Esophagus squamous epithelium (tissue), 5 donors: ENCODE results near the gene DEPP1. TPM values are rescaled to one million over a fixed set of nuclear protein-coding genes. Genes with fewer than 3 reads are reported as not detected.

Experiments
- DNase-seq: peaks from one replicate; lab custom pipeline; 2025; lab: John Stamatoyannopoulos, UW
- H3K27ac ChIP-seq, 4 donors: fragments of 200-600 bp; sonication (generic); one replicate each; pipeline ENCODE4 v1.5.1; 2016 to 2019; ENCODE audit warnings: mild to moderate bottlenecking in 1 of 4
- H3K27me3 ChIP-seq, 4 donors: fragments of 200-600 bp; sonication (generic); 1 replicate in 3 of 4; 2 replicates in 1 of 4; pipeline versions ENCODE4 v1.5.1 to v1.6.0; 2017 to 2021; ENCODE audit warnings: antibody characterized with exemption in 1 of 4
- H3K36me3 ChIP-seq, 3 donors: fragments of 200-600 bp; sonication (generic); one replicate each; pipeline ENCODE4 v1.5.1; 2016 to 2019
- H3K4me1 ChIP-seq, 3 donors: fragments of 200-600 bp; sonication (generic); one replicate each; pipeline ENCODE4 v1.5.1; 2017 to 2019
- H3K4me3 ChIP-seq, 4 donors: fragments of 200-600 bp; sonication (generic); 1 replicate in 3 of 4; 2 replicates in 1 of 4; pipeline ENCODE4 v1.5.1; 2016 to 2019; ENCODE audit warnings: mild to moderate bottlenecking in 2 of 4, moderate library complexity in 1 of 4
- H3K9me3 ChIP-seq, 3 donors: fragments of 200-600 bp; sonication (generic); one replicate each; pipeline ENCODE4 v1.5.1; 2016 to 2019
- POLR2A ChIP-seq, 4 donors: fragments of 450-650 bp; IDR thresholded peaks; one replicate each; pipeline ENCODE4 v1.6.1; 2017; ENCODE audit warnings: antibody characterized with exemption in 4 of 4, mild to moderate bottlenecking in 4 of 4, moderate library complexity in 3 of 4
- WGBS, 2 donors: methylation state at CpG; one replicate each; pipeline ENCODE4 v1.1.5; 2018; 5-methylcytosine and 5-hydroxymethylcytosine counted together
- intact Hi-C: fragments of 100-400 bp; cut with DNase I; formaldehyde crosslinking; loops from one replicate; pipeline ENCODE4 v1.15.0; 2022
- total RNA-seq, 4 donors: library from RNA; depleted of rRNA; stranded (reverse); fragments of >200 nt; gene quantifications; one replicate each; pipeline ENCODE4 v1.1.0, GENCODE V29; 2016
- TF ChIP-seq, protein P1 (sequence below), 6 experiments: fragments of 450-650 bp in 4 of 6; fragments of 200-600 bp in 2 of 6; sonication (generic) in 2 of 6; IDR thresholded peaks; one replicate each; pipeline ENCODE4 v1.5.1; 2016 to 2019; ENCODE audit warnings: antibody characterized with exemption in 6 of 6, mild to moderate bottlenecking in 4 of 6, moderate library complexity in 4 of 6
- donor health status: DM: yes; HTN: yes; CAD: no.

Gene DEPP1
- total RNA-seq, 4 donors from 2014 or later, result 2.5 to 116 (median 27.5) TPM

DNA sequence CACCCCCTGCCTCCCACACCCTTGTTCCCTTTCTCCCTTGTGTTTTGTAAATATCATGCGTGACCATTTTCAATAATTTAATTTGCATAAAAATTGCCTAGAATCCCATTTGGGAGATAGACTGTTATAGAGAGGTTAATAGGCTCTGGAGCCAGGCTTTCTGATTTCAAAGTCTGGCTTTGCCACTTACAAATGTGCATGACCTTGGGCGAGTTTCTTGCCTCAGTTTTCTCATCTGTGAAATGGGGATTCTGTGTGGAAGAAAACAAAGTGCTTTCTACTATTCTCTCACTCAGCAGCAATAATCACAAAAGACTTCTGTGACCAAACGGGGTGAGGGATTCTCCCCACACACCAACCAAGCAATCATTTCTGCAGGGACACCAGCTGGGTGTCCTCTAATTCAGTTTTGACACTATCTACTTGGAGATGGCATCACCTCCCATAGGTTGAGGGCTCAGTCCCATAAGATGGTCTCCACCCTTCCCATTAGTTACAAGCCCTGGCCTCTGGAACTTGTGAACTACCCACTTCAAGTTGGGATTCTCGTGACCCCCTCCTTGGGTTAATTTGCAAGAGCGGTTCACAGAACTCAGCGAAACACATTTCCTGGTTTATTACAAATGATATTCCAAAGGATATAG is 18.6 kb upstream of the DEPP1 start:
- Histone ChIP-seq H3K4me3 (peak overlapping the region in 1 of 4 donors; percentile 42), H3K27ac (peak overlapping the region; percentile 25 to 98 (median 88)), H3K4me1 (peaks cover 27 to 96% (median 80%) of the 10 kb centered on the region in 3 donors), H3K36me3 (no peaks in the 10 kb centered on the region), H3K9me3 (no peaks in the 10 kb centered on the region), H3K27me3 (peaks cover 0 to 4% (median 0%) of the 10 kb centered on the region in 4 donors)
- WGBS, 2 donors, result 80 to 84% methylated on average over 5 to 6 of the region's 6 CpGs
- no peak for DNase-seq
- no peak for TF ChIP-seq POLR2A (IDR thresholded peaks at IDR 0.05)
- TF ChIP-seq, protein P1, sequence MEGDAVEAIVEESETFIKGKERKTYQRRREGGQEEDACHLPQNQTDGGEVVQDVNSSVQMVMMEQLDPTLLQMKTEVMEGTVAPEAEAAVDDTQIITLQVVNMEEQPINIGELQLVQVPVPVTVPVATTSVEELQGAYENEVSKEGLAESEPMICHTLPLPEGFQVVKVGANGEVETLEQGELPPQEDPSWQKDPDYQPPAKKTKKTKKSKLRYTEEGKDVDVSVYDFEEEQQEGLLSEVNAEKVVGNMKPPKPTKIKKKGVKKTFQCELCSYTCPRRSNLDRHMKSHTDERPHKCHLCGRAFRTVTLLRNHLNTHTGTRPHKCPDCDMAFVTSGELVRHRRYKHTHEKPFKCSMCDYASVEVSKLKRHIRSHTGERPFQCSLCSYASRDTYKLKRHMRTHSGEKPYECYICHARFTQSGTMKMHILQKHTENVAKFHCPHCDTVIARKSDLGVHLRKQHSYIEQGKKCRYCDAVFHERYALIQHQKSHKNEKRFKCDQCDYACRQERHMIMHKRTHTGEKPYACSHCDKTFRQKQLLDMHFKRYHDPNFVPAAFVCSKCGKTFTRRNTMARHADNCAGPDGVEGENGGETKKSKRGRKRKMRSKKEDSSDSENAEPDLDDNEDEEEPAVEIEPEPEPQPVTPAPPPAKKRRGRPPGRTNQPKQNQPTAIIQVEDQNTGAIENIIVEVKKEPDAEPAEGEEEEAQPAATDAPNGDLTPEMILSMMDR (IDR thresholded peaks at IDR 0.05), result no peak
- intact Hi-C loops, result no loop called here

DNA sequence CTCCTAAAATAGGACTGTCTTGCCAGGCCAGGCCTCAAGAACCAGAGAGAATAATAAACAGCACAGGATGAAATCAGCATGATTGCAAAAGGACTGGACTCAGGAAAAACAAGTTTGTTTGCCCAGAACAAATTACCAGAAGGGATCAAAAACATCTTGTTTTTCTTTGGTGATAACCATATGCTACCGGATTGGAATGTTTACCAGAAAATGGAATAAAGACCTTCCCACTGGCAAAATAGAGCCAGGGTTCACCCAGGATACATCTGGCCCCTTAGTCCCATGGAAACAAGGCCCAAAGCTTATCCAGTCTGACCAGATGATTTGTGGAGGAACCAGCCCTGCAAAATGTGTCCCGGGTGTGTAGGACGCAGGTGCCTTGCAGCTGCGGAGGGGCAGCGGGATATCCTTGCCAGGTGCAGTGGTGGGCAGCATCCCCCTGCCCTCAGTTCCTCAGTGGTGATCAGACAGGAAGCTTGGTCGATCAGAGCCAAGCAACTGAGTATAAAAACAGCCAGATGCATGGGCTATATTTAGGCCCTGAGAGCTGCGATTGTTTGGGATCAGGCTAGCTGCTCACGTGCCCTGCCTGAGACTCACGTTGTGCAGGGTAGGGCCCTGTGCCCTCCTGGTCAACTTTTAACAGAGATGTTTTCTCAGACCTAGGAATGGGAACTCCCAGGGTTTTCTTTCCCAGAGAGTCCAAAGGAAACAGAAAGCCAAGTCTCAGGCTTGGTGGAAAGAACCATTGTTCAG is 17.5 kb upstream of the DEPP1 start:
- intact Hi-C loops, result no loop called here
- H3K27me3 ChIP-seq, result peaks cover 0 to 4% (median 0%) of the 10 kb centered on the region in 4 donors
- H3K36me3 ChIP-seq, result no peaks in the 10 kb centered on the region
- no peaks in the 10 kb centered on the region for H3K9me3 ChIP-seq
- H3K4me3 ChIP-seq, result peak overlapping the region in 1 of 4 donors; percentile 42
- WGBS, 2 donors, result 36 to 61% methylated on average over 7 of the region's 9 CpGs
- TF ChIP-seq, protein P1 (IDR thresholded peaks at IDR 0.05), result no peak
- TF ChIP-seq POLR2A (IDR thresholded peaks at IDR 0.05), result no peak
- peaks cover 17 to 96% (median 85%) of the 10 kb centered on the region in 3 donors for H3K4me1 ChIP-seq
- peak overlapping the region; percentile 69 to 98 (median 88) for H3K27ac ChIP-seq
- DNase-seq, result no peak

DNA sequence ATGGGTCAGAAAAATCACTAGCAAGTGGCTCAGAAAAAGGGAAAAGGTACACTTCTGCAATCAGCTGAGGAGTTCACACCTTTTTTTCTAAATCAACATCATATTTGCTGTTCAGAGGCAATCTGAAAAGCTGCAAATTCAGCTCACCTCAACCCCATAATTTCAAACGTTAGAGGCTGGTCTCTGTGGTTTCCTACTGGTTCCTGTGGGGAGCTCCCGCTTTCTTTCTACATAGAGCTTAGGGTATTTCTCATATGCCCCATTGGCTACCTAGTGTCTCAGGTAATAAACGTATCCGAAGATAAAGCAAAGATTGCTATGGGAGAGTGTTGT is 16.9 kb upstream of the DEPP1 start:
- peaks cover 17 to 99% (median 90%) of the 10 kb centered on the region in 3 donors for H3K4me1 ChIP-seq
- H3K27ac ChIP-seq, result peak overlapping the region; percentile 69 to 98 (median 88)
- H3K4me3 ChIP-seq, result no peak overlapping the region
- H3K27me3 ChIP-seq, result peaks cover 0 to 4% (median 0%) of the 10 kb centered on the region in 4 donors
- DNase-seq, result no peak
- TF ChIP-seq, protein P1 (IDR thresholded peaks at IDR 0.05), result no peak
- TF ChIP-seq POLR2A (IDR thresholded peaks at IDR 0.05), result no peak
- no peaks in the 10 kb centered on the region for H3K9me3 ChIP-seq
- 38 to 59% methylated on average over 4 of the region's 4 CpGs for WGBS, 2 donors
- no peaks in the 10 kb centered on the region for H3K36me3 ChIP-seq
- intact Hi-C loops, result no loop called here

DNA sequence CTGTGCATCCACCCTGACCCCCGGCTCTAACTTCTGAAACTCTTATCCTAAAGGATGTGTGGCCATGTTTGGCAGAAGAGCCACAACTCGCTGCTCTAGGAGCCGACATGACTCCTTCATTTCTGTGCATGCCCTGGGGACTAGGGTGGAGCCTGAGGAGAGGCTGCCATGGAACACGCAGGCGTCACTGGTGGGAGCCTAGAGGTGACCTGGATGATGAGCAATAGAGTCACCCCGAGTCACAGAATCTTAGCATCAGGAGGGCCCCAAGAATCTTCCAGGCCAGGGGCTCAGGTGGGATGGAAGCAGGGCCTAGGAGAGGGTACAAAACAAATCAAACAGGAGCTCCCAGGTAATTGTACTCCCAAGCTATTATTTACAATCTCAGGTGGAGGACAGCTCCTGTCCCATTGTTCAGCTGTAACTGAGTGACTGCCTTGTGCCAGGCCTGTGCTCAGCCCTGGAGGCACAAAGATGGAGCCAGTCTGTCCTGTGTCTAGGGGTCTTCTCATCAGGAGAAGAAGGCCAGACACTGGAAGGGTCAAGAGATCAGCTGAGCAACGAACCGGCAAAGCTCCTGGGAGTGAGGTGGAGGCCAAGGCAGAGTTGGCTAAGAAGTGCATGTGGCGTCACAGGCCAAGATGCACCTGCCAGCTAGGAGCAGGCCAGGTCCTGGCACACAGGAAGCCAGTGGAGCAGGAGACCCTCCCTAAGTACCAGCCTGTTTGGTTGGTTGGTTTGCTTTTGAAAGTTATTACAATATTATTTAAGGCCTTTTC is 16.3 kb upstream of the DEPP1 start:
- Histone ChIP-seq H3K4me1 (peaks cover 11 to 99% (median 92%) of the 10 kb centered on the region in 3 donors), H3K27ac (peak overlapping the region; percentile 69 to 98 (median 88)), H3K27me3 (peaks cover 0 to 4% (median 0%) of the 10 kb centered on the region in 4 donors), H3K4me3 (no peak overlapping the region), H3K9me3 (no peaks in the 10 kb centered on the region), H3K36me3 (no peaks in the 10 kb centered on the region)
- WGBS, 2 donors, result 40 to 49% methylated on average over 2 to 3 of the region's 9 CpGs
- TF ChIP-seq, protein P1 (IDR thresholded peaks at IDR 0.05), result no peak
- no peak for TF ChIP-seq POLR2A (IDR thresholded peaks at IDR 0.05)
- no peak for DNase-seq
- intact Hi-C loops, result no loop called here
